ENCODE data around the gene POFUT2.

Gene POFUT2

DNA sequence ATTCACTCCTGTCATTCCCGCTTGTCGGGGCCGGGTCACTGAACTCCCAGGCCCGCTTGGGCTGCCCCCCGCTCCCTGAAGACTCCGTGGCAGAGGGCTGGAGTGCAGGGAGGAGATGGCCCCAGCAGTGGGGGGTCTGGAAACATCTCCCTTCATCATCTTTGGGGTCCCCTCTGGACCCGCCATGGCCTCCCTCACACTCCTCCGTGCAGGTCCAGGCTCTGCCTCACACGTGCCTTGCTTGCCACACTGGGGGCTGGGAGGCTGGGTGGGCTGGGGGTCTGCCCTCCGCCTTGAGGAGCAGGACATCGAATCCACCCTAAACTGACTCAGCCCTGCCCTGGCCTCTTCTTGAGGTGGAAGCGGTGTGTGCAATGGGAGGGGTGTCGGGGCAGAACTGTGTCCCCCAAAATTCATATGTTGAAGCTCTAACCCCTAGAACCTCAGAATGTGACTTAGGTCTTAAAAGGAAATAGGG lies 35.2 kb downstream of the POFUT2 start:
- Histone ChIP-seq H3K9me3 (ENCODE audit: control insufficient read depth, low read length) (no peaks in the 10 kb centered on the region), H3K4me1 (ENCODE audit: control insufficient read depth, insufficient read depth, low read length) (peaks cover 21% of the 10 kb centered on the region), H3K27ac (ENCODE audit: insufficient read depth, low read depth, low read length, poor library complexity, severe bottlenecking) (no peak overlapping the region), H3K4me3 (ENCODE audit: insufficient read depth, low read depth, low read length) (no peak overlapping the region), H3K27me3 (ENCODE audit: control insufficient read depth, insufficient read depth, low read length, poor library complexity, severe bottlenecking) (no peaks in the 10 kb centered on the region), H3K36me3 (ENCODE audit: control insufficient read depth, insufficient read depth, low read length) (no peaks in the 10 kb centered on the region)
- WGBS, 2 experiments: 90 to 92% methylated on average over 13 of the region's 13 CpGs

DNA sequence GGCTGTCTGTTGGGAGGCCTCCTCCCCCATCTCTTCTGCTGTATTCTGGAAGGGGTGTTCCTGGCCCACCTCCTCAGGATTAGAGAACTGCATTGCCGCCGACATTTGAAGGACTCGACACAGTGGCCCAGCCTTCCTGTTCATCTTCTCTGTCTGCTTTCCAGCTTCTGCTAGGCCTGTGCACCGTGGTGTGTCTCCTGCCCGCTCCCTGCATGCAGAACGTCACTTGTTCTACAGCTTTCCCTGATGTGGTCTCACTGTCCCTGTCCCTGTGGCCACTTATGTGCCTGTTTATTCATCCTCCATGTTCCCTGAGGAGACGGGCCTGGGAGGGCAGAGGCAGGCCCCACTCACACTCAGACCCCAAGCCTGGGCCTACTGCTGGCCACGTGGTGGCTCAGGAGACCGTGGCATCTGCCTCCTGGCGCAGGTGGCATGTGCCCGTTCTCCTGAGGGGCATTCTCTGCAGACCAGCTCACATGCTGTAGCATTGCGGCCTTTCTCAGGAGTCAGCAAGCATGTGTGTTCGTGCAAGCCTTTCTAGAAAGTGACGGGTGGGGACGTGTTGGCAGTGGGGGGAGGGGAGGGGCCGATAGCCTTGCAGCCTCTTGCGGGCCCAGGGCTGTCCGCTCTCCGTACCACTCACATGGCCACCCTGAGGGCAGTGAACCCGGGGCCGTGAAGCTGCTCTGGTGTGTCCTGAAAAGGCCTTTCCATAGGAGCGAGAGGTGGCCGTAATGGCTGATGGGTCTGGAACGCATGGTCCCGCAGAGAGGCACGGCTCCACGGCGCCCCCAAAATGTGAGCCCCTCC lies 35.9 kb downstream of the POFUT2 start:
- H3K27me3 ChIP-seq (ENCODE audit: control insufficient read depth, insufficient read depth, low read length, poor library complexity, severe bottlenecking): no peaks in the 10 kb centered on the region
- H3K9me3 ChIP-seq (ENCODE audit: control insufficient read depth, low read length): no peaks in the 10 kb centered on the region
- no peak overlapping the region for H3K4me3 ChIP-seq (ENCODE audit: insufficient read depth, low read depth, low read length)
- H3K4me1 ChIP-seq (ENCODE audit: control insufficient read depth, insufficient read depth, low read length): peaks cover 15% of the 10 kb centered on the region
- no peaks in the 10 kb centered on the region for H3K36me3 ChIP-seq (ENCODE audit: control insufficient read depth, insufficient read depth, low read length)
- WGBS, 2 experiments: 91 to 92% methylated on average over 28 of the region's 28 CpGs
- no peak overlapping the region for H3K27ac ChIP-seq (ENCODE audit: insufficient read depth, low read depth, low read length, poor library complexity, severe bottlenecking)

DNA sequence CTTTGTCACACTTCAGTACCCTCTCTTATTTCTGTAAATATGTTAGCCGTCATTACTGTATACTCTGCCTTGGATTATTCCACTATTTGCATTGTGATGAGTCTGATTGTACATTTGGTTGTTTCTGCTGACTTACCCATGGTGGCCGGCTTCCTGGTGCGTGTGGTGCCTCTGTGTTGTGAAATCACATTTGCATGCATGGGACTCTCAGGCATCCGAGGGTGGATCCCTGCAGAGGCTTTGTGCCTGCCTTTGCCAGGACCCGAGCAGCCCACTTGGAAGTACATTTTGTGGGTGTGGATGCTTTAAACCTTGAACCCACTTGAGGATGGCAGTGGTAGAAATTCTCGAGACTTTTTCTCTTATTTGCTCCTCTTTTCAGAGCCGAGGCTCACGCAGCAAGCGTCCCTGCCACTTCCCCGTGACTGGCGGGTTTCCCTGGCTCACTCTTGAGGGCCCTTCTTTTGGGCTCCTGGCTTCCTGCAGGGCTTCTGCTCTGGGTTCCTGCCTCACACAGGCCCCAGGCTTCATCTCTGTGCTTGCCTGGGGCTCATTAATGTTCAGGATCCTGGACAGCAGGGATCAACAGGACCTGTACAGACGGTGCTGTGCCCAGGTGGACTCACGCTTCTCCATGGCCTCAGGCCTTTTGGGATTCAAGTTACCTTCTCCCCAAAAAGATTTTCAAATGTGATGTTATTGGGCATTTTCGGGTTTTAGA lies 36.6 kb downstream of the POFUT2 start:
- H3K4me3 ChIP-seq (ENCODE audit: insufficient read depth, low read depth, low read length): no peak overlapping the region
- H3K36me3 ChIP-seq (ENCODE audit: control insufficient read depth, insufficient read depth, low read length): no peaks in the 10 kb centered on the region
- no peak overlapping the region for H3K27ac ChIP-seq (ENCODE audit: insufficient read depth, low read depth, low read length, poor library complexity, severe bottlenecking)
- no peaks in the 10 kb centered on the region for H3K9me3 ChIP-seq (ENCODE audit: control insufficient read depth, low read length)
- H3K27me3 ChIP-seq (ENCODE audit: control insufficient read depth, insufficient read depth, low read length, poor library complexity, severe bottlenecking): no peaks in the 10 kb centered on the region
- WGBS, 2 experiments: 80 to 87% methylated on average over 14 of the region's 14 CpGs
- peaks cover 8% of the 10 kb centered on the region for H3K4me1 ChIP-seq (ENCODE audit: control insufficient read depth, insufficient read depth, low read length)

DNA sequence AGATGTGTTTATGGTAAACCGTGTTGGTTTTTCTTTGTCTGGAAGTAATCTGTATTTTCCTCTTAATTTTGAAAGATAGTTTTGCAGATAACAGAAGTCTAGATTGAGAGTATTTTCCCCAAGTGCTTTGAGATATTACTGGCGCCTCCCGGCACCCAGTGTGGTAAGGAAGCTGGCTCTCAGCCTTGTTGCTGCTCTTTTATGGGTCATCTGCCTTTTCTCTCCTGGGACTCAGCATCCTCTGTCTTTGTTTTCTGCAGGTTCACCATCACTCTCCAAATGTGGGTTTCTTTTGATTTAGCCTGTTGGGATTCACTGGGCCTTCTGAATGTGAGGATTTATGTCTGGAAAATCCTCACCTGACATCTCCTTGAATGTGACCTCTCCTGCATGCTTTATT lies 37.4 kb downstream of the POFUT2 start:
- Histone ChIP-seq H3K27ac (ENCODE audit: insufficient read depth, low read depth, low read length, poor library complexity, severe bottlenecking) (no peak overlapping the region), H3K4me3 (ENCODE audit: insufficient read depth, low read depth, low read length) (no peak overlapping the region), H3K27me3 (ENCODE audit: control insufficient read depth, insufficient read depth, low read length, poor library complexity, severe bottlenecking) (no peaks in the 10 kb centered on the region), H3K4me1 (ENCODE audit: control insufficient read depth, insufficient read depth, low read length) (peaks cover 8% of the 10 kb centered on the region), H3K9me3 (ENCODE audit: control insufficient read depth, low read length) (no peaks in the 10 kb centered on the region), H3K36me3 (ENCODE audit: control insufficient read depth, insufficient read depth, low read length) (no peaks in the 10 kb centered on the region)
- 90 to 98% methylated on average over 3 of the region's 3 CpGs for WGBS, 2 experiments

DNA sequence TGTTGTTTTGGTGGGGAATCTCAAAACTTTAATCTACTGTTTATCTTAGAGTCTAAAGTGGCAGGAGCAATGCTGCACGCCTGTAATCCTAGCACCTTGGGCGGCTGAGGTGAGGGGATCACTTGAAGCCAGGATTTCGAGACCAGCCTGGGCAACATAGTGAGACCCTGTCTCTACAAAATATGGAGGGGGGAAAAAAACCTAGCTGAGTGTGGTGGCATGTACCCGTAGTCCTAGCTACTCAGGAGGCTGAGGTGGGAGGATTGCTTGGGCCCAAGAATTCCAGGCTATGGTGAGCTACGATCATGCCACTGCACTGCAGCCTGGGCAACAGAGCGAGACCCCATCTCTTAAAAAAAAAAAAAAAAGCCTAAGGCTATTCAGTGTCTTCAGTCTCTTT lies 38.1 kb downstream of the POFUT2 start:
- Histone ChIP-seq H3K27ac (ENCODE audit: insufficient read depth, low read depth, low read length, poor library complexity, severe bottlenecking) (no peak overlapping the region), H3K36me3 (ENCODE audit: control insufficient read depth, insufficient read depth, low read length) (no peaks in the 10 kb centered on the region), H3K4me3 (ENCODE audit: insufficient read depth, low read depth, low read length) (no peak overlapping the region), H3K4me1 (ENCODE audit: control insufficient read depth, insufficient read depth, low read length) (peaks cover 8% of the 10 kb centered on the region), H3K27me3 (ENCODE audit: control insufficient read depth, insufficient read depth, low read length, poor library complexity, severe bottlenecking) (no peaks in the 10 kb centered on the region), H3K9me3 (ENCODE audit: control insufficient read depth, low read length) (no peaks in the 10 kb centered on the region)
- WGBS, 2 experiments: 94 to 97% methylated on average over 6 of the region's 6 CpGs

DNA sequence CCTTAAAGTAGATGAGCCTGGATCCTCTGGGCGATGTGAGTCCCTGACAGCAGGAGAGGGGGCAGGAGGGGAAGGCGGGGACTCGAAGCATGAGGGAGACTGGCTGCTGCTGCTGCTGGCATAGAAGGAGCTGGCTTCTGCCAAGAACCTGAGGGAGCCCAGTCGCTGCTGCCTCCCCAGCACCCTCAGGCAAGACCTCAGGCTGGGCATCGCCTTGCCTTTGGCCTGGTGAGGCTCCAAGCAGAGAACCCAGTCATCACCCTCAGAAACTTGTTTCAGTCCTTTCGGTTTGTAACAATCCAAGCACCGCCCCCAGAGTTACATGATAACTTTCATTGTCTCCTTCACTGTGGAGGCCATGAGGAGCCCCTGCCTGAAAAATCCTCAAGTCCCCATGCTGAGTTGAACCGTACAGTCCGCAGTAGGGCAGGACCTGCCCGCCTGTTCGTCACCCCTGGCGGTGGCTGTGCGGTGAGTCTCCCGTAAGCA lies 38.8 kb downstream of the POFUT2 start:
- no peak overlapping the region for H3K27ac ChIP-seq (ENCODE audit: insufficient read depth, low read depth, low read length, poor library complexity, severe bottlenecking)
- no peaks in the 10 kb centered on the region for H3K9me3 ChIP-seq (ENCODE audit: control insufficient read depth, low read length)
- no peaks in the 10 kb centered on the region for H3K36me3 ChIP-seq (ENCODE audit: control insufficient read depth, insufficient read depth, low read length)
- peaks cover 8% of the 10 kb centered on the region for H3K4me1 ChIP-seq (ENCODE audit: control insufficient read depth, insufficient read depth, low read length)
- no peak overlapping the region for H3K4me3 ChIP-seq (ENCODE audit: insufficient read depth, low read depth, low read length)
- 61 to 62% methylated on average over 13 to 14 of the region's 14 CpGs for WGBS, 2 experiments
- H3K27me3 ChIP-seq (ENCODE audit: control insufficient read depth, insufficient read depth, low read length, poor library complexity, severe bottlenecking): no peaks in the 10 kb centered on the region

DNA sequence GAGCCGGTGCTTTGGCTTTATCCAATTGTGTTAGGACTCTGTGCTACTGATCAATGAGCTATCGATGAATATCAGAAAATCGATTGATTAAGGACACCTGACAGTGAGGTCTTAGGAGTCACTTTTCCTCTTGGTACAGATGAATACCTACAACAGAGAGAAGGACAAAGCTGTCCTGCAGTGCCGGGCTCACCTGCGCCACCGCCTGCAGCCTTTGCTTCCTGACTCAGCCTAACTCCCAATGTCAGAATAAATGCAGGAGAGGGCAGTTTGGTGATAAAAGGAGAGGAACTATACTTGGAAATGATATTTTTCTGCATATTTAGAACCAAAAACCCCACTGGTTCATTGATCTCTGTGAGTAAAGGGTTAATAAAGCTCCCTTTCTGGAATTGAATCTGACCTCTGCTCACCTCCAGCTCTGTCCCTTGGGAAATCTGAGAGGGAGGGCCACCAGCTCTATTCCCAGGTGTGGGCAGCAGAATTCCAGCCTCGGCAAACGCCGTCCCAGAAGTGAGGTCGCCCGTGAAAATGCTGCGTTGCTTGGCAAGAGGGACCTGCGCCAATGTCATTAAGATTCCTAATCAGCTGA lies 39.3 kb downstream of the POFUT2 start:
- Histone ChIP-seq H3K27me3 (ENCODE audit: control insufficient read depth, insufficient read depth, low read length, poor library complexity, severe bottlenecking) (no peaks in the 10 kb centered on the region), H3K4me3 (ENCODE audit: insufficient read depth, low read depth, low read length) (no peak overlapping the region), H3K36me3 (ENCODE audit: control insufficient read depth, insufficient read depth, low read length) (no peaks in the 10 kb centered on the region), H3K27ac (ENCODE audit: insufficient read depth, low read depth, low read length, poor library complexity, severe bottlenecking) (no peak overlapping the region), H3K4me1 (ENCODE audit: control insufficient read depth, insufficient read depth, low read length) (peaks cover 8% of the 10 kb centered on the region), H3K9me3 (ENCODE audit: control insufficient read depth, low read length) (peaks cover 1% of the 10 kb centered on the region)
- 57 to 66% methylated on average over 13 of the region's 13 CpGs for WGBS, 2 experiments

DNA sequence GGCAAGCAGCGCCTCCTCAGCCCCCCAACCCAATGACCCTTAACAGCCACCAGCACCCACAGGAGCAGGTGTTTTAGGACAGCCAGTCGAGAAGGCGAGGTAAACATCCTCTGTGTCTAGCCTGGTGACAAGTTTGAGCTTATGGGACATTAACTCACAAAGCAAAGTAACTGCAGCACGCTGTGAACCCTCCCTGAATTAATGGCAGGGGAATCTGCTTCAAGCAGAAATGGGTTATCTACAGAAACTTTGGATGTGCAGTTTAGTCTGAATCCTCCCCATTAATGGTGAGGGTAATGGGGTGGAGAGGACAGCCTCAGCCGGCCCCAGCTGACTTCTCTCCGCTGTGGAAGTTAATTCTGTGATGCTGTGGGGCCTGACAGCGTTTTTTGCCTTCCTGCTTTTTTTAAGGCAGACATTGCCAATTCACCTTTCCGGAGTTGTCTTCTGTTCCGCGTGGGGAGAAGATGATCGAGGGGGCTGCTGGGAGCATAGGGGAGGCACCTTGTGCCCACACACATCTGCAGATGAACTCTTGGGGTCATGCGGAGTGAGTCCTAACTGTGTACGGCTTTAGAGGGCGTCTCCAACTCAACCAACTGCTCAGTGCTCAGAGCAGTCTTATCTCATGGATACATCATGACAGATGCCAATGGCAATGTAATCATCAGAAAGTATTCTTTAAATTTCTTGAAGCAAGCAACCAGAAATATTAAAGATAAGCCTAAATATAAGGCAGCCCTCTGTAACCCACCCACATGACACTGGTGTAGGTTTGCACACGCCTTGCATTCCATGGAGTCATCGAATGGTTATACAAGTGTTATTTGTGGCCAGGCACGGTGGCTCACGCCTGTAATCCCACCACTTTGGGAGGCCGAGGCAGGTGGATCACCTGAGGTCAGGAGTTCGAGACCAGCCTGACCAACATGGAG lies 41.0 kb downstream of the POFUT2 start:
- Histone ChIP-seq H3K27ac (ENCODE audit: insufficient read depth, low read depth, low read length, poor library complexity, severe bottlenecking) (no peak overlapping the region), H3K4me3 (ENCODE audit: insufficient read depth, low read depth, low read length) (no peak overlapping the region), H3K36me3 (ENCODE audit: control insufficient read depth, insufficient read depth, low read length) (no peaks in the 10 kb centered on the region), H3K9me3 (ENCODE audit: control insufficient read depth, low read length) (peaks cover 3% of the 10 kb centered on the region), H3K27me3 (ENCODE audit: control insufficient read depth, insufficient read depth, low read length, poor library complexity, severe bottlenecking) (no peaks in the 10 kb centered on the region), H3K4me1 (ENCODE audit: control insufficient read depth, insufficient read depth, low read length) (peaks cover 8% of the 10 kb centered on the region)
- WGBS, 2 experiments: 87 to 92% methylated on average over 19 to 20 of the region's 20 CpGs

DNA sequence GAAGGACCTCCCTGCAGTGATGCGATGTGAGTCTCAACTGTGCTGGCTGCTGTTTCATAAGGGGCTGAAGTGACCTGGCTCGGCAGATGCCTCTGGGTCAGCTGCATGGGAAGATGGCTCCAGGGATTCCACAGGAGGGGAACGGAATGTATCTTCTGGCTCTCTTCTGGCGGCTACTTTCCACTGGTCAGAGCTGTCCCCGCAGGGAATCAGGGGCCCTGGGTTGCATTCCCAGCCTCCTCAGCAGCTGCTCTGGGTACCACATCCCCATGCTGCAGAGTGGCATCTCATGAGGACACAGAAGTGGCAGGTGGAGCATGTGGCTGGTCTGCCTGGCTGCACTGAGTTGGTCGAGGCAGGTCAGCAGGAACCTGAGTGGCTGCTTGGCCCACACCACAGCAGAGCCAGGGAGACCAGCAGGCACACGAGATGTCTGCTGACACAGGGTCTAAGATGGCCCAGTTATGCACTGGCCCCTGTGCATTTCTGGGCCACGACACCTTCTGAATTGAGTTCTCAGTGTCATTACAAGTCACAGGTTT lies 42.8 kb downstream of the POFUT2 start:
- Histone ChIP-seq H3K36me3 (ENCODE audit: control insufficient read depth, insufficient read depth, low read length) (no peaks in the 10 kb centered on the region), H3K9me3 (ENCODE audit: control insufficient read depth, low read length) (peaks cover 3% of the 10 kb centered on the region), H3K4me3 (ENCODE audit: insufficient read depth, low read depth, low read length) (no peak overlapping the region), H3K27ac (ENCODE audit: insufficient read depth, low read depth, low read length, poor library complexity, severe bottlenecking) (no peak overlapping the region), H3K4me1 (ENCODE audit: control insufficient read depth, insufficient read depth, low read length) (peaks cover 8% of the 10 kb centered on the region), H3K27me3 (ENCODE audit: control insufficient read depth, insufficient read depth, low read length, poor library complexity, severe bottlenecking) (no peaks in the 10 kb centered on the region)
- 77 to 80% methylated on average over 8 of the region's 8 CpGs for WGBS, 2 experiments

Measured in ectodermal cell (in vitro differentiated cells).